ENCODE data around the gene TSPO. TPM values are rescaled to one million over a fixed set of nuclear protein-coding genes. Genes with fewer than 3 reads are reported as not detected.

Gene TSPO
- total and polyA plus RNA-seq, 2 of the 8 experiments (the other 6 are each of a cell fraction or from before 2014, with no cell fraction given): 19.9 to 51.5 TPM

GRCh38 chr22:43210631-43211515 lies 59.5 kb downstream of the TSPO start (continued):
- TF ChIP-seq KDM5A (IDR thresholded peaks at IDR 0.05; ENCODE audit: low read length) (no peak), NANOG (IDR thresholded peaks at IDR 0.05; ENCODE audit: insufficient read depth, low read depth, low read length, poor library complexity, severe bottlenecking) (no peak), CEBPB (IDR thresholded peaks at IDR 0.05; ENCODE audit: low read depth, low read length) (no peak), HDAC2 (IDR thresholded peaks at IDR 0.05; ENCODE audit: borderline replicate concordance in 1 of 2, low read depth in 2 of 2, low read length in 2 of 2) (no peak)

All from H1 (cell line).